UCSD-AML1 (cell line): ENCODE data around the gene SELENOI.
"Not testable (repeated sequence)": the region's sequence is repeated elsewhere in the genome, so short reads cannot be mapped to it uniquely, and the experiment has no call there.

Experiments used
- DNase-seq: peaks from one replicate; lab custom pipeline; 2025; ENCODE audit not compliant: unreplicated experiment; lab: John Stamatoyannopoulos, UW

Gene SELENOI

GRCh38 chr2:26327291-26328272 is 18.4 kb upstream of the SELENOI start:
- DNase-seq = no peak

DNA sequence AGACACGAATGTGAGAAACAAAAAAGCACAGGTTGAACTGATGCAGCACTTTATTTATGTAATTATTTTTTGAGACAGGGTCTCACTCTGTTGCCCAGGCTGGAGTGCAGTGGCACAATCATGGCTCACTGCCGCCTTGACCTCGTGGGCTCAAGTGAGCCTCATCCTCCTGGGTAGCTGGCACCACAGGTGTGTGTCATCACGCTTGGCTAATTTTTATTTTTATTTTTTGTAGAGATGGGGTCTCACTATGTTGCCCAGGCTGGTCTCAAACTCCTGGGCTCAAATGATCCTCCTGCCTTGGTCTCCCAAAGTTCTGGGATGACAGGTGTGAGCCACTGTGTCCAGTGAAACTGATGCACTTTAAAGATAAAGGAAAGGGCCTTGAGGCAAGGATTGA is 16.9 kb upstream of the SELENOI start:
- not testable (repeated sequence) for DNase-seq

DNA sequence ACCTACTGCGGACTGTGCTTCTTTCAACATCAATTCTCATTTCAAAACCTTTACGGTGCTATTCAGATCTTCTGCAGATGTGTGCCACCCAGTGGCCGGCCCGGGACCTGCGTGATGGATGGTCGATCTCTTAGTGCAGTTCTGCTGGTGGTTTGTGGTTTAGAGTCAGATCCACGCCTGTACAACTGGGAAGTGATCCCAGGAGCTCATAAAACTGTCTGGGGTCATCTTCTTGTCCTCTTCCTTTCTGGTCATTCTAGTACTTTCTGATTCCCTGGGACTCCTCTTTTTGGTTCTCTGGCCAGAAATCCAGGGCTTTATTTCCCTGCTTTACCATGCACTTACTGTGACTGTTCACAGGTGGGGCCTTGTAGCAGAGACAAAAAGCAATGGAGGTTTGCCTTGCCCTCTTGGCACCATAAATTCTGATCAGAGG is 15.8 kb upstream of the SELENOI start:
- DNase-seq = peak; percentile 87

GRCh38 chr2:26330604-26331003 is 15.3 kb upstream of the SELENOI start:
- DNase-seq = no peak

GRCh38 chr2:26331321-26331720 is 14.6 kb upstream of the SELENOI start:
- not testable (repeated sequence) for DNase-seq

GRCh38 chr2:26333293-26333692 is 12.7 kb upstream of the SELENOI start:
- DNase-seq = no peak

GRCh38 chr2:26335231-26335630 is 10.7 kb upstream of the SELENOI start:
- DNase-seq = no peak

DNA sequence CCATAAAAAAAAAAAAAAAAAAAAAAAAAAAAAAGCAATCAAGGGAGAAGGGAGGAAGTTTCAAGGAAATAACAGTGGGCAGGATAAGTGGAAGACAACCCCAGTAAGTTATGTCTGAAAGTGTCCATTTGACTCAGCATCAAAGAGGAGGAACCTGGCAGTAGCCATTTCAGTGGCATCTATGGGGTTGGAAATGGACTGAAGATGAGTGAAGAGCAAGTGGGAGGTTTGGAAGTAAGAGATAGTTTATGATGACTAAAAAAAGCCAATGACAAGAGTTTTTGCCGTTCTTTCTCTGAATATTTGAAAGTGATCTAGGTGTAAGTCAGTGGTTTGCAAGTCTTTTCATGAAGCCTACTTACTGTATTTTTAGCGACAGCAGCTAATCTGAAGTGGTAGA is 9.2 kb upstream of the SELENOI start:
- no peak for DNase-seq

DNA sequence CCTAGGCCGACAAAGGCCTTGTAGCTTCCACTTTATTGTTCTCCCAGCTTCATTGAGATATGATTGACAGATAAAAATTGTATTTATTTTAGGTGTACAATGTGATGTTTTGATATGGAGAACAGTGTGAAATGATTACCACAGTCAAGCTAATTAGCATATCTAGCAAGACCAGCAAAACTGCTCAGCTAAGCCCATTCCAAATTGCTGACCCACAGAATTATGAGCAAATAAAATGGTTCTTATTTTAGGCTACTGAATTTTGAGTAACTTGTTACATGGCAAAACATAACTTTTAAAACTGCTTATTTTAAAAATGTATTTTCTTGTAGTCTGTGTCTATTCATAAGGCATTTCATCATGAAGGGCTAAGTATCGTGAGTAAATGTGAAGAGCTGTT is 8.6 kb upstream of the SELENOI start:
- no peak for DNase-seq

DNA sequence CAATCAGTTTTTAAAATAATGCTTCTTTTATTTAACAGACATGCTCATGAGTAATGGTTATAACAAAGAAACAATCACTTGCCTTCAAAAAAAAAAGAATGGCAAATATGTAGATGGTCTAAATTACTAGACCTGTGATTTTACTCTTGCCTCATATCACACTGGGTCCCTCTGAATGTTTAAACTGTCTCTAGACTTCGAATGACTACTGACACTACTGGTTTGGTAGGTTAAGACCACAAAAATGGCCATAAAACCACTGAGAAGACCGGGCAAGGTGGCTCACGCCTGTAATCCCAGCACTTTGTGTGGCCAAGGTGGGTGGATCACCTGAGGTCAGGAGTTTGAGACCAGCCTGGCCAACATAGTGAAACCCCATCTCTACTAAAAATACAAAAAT is 5.1 kb upstream of the SELENOI start:
- DNase-seq = no peak

GRCh38 chr2:26344581-26345282 is 1.2 kb upstream of the SELENOI start:
- DNase-seq = no peak

- no peak for DNase-seq
These were observed 729 bp upstream of the SELENOI start for GRCh38 chr2:26345283-26345544.

DNA sequence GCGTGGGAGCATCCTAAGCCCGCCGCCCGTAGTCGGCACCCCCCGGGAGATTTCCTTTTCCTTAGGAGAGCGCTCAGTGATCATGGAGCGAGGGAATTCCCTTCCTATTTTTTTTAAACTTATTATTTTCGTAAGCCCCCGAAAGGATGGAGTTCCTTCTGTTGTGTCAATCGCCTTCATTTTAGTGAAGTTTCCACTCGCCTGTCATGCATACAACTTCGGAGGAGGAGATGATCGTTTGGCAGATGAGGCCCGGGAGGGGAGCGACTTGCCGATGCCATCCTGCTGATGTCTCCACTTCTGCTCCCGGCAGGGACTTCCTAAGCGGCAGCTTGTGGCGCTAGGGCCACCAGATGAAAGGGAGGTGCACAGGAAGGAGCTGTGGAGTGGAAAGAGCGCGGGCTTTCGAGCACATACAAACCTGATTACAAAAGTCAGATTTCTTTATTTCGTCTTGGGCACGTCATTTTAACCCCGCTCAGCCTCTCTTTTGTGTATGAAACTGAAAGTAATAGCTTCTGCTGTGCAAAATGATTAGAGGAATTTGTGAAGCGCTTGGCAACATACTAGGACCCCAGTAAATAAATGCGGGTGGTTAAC is 611 bp downstream of the SELENOI start, which contains the start of gene ADGRF3:
Gene ADGRF3, minus strand, starts transcription at position 336 of the 600 bp plus-strand sequence. CDS start 555 bp downstream, outside the sequence.
- DNase-seq = peak; percentile 72

- DNase-seq = no peak
These were observed 1.4 kb downstream of the SELENOI start for GRCh38 chr2:26347286-26347865.

GRCh38 chr2:26349690-26350089 is 3.7 kb downstream of the SELENOI start:
- DNase-seq = no peak

GRCh38 chr2:26351375-26352090 is 5.6 kb downstream of the SELENOI start:
- no peak for DNase-seq

GRCh38 chr2:26352892-26353291 is 6.9 kb downstream of the SELENOI start:
- no peak for DNase-seq

GRCh38 chr2:26354469-26354868 is 8.5 kb downstream of the SELENOI start:
- not testable (repeated sequence) for DNase-seq

GRCh38 chr2:26355038-26355995 is 9.4 kb downstream of the SELENOI start:
- no peak for DNase-seq

GRCh38 chr2:26356111-26356510 is 10.2 kb downstream of the SELENOI start:
- DNase-seq = no peak
